HepG2 (cell line): ENCODE measurements around the gene FITM2. TPM values are rescaled to one million over a fixed set of nuclear protein-coding genes. Genes with fewer than 3 reads are reported as not detected.
A peak's percentile ranks its signal among the peaks of the same experiment; 100 is the strongest.

ENCODE experiments used
- ATF5 ChIP-seq: sonication (generic); formaldehyde crosslinking; IDR thresholded peaks from 2 replicates; pipeline ENCODE4 v1.4.0; 2020; ENCODE audit warnings: mild to moderate bottlenecking, low read depth, missing genetic modification reagents
- EEA1 ChIP-seq: sonication (generic); formaldehyde crosslinking; IDR thresholded peaks from 2 replicates; pipeline ENCODE4 v1.5.1; 2020; ENCODE audit warnings: mild to moderate bottlenecking, missing genetic modification reagents, borderline replicate concordance
- ELF1 ChIP-seq: sonication (generic); formaldehyde crosslinking; IDR thresholded peaks from 2 replicates; pipeline ENCODE4 v1.4.0; 2020; ENCODE audit warnings: missing genetic modification reagents
- EP300 ChIP-seq, 3 experiments: sonication (generic) in 1 of 3; formaldehyde crosslinking in 1 of 3; IDR thresholded peaks; 2 replicates each; pipeline versions ENCODE4 v1.5.1 to v1.6.1; 2011 to 2020; ENCODE audit warnings: low read depth in 2 of 3, low read length in 2 of 3, borderline replicate concordance in 1 of 3, improper control_type of control experiment in 1 of 3, mild to moderate bottlenecking in 1 of 3, missing genetic modification reagents in 1 of 3, moderate library complexity in 1 of 3
- GTF3A ChIP-seq: sonication (generic); formaldehyde crosslinking; conservative IDR thresholded peaks from 2 replicates; pipeline ENCODE4 v1.4.0; 2020; ENCODE audit warnings: mild to moderate bottlenecking, missing genetic modification reagents
- RELA ChIP-seq: sonication (generic); formaldehyde crosslinking; IDR thresholded peaks from 2 replicates; pipeline ENCODE4 v1.4.0; 2020; ENCODE audit warnings: missing genetic modification reagents
- SCMH1 ChIP-seq: sonication (generic); formaldehyde crosslinking; IDR thresholded peaks from 2 replicates; pipeline ENCODE4 v1.9.0; 2021; ENCODE audit warnings: missing genetic modification reagents, mild to moderate bottlenecking, borderline replicate concordance
- SOX5 ChIP-seq: IDR thresholded peaks from 2 replicates; pipeline ENCODE4 v1.6.1; 2016; ENCODE audit warnings: borderline replicate concordance
- SOX6 ChIP-seq, 2 experiments: fragments of 450-650 bp in 1 of 2; sonication (generic) in 1 of 2; formaldehyde crosslinking in 1 of 2; IDR thresholded peaks; 2 replicates each; pipeline versions ENCODE4 v1.4.0 to v1.6.1; 2017 to 2020; ENCODE audit warnings: antibody characterized with exemption in 1 of 2, mild to moderate bottlenecking in 1 of 2, missing genetic modification reagents in 1 of 2
- ZBTB7B ChIP-seq: sonication (generic); formaldehyde crosslinking; IDR thresholded peaks from 2 replicates; pipeline ENCODE4 v1.4.0; 2020; ENCODE audit warnings: missing genetic modification reagents
- ZFAT ChIP-seq: sonication (generic); formaldehyde crosslinking; conservative IDR thresholded peaks from 2 replicates; pipeline ENCODE4 v1.8.1; 2023; ENCODE audit warnings: missing genetic modification reagents, inconsistent platforms
- ZNF329 ChIP-seq: sonication (generic); formaldehyde crosslinking; IDR thresholded peaks from 2 replicates; pipeline ENCODE4 v1.9.0; 2021; ENCODE audit warnings: low read depth, mild to moderate bottlenecking, missing genetic modification reagents
- ZNF335 ChIP-seq: sonication (generic); formaldehyde crosslinking; IDR thresholded peaks from 2 replicates; pipeline ENCODE4 v1.4.0; 2020; ENCODE audit warnings: missing genetic modification reagents
- ZNF572 ChIP-seq: sonication (generic); formaldehyde crosslinking; IDR thresholded peaks from 2 replicates; pipeline ENCODE4 v1.5.1; 2020; ENCODE audit warnings: mild to moderate bottlenecking, missing genetic modification reagents
- ZNF619 ChIP-seq: sonication (generic); formaldehyde crosslinking; IDR thresholded peaks from 2 replicates; pipeline ENCODE4 v1.4.0; 2020; ENCODE audit warnings: mild to moderate bottlenecking, missing genetic modification reagents
- ZNF749 ChIP-seq: sonication (generic); formaldehyde crosslinking; IDR thresholded peaks from 2 replicates; pipeline ENCODE4 v1.8.0; 2022; ENCODE audit warnings: mild to moderate bottlenecking, missing genetic modification reagents, moderate library complexity, borderline replicate concordance
- polyA plus RNA-seq, 8 experiments: library from polyadenylated mRNA; depleted of rRNA in 3 of 8; stranded (reverse) in 7 of 8; unstranded in 1 of 8; fragments of >200 nt; fragmentation: Illumina TruSeq in 4 of 8; extraction: Trizol in 4 of 8; gene quantifications; 2 replicates each; pipeline versions ENCODE4 v1.2.1 to v1.2.3, GENCODE V29; 2011 to 2016; ENCODE audit warnings: low read depth in 4 of 8, missing spikeins in 1 of 8, mixed read lengths in 1 of 8; ENCODE audit not compliant: insufficient read depth in 1 of 8
- total RNA-seq, 5 experiments: library from RNA; depleted of rRNA; stranded (reverse); fragments of >200 nt; fragmentation: Illumina TruSeq; extraction: Trizol; gene quantifications; 2 replicates each; pipeline ENCODE4 v1.2.3, GENCODE V29; 2016; ENCODE audit warnings: low read depth in 1 of 5
- TF ChIP-seq, protein P1 (sequence below): sonication (generic); formaldehyde crosslinking; IDR thresholded peaks from 2 replicates; pipeline ENCODE4 v1.4.0; 2020; ENCODE audit warnings: missing genetic modification reagents, borderline replicate concordance
- TF ChIP-seq, protein P2 (sequence below): sonication (generic); formaldehyde crosslinking; IDR thresholded peaks from 2 replicates; pipeline ENCODE4 v1.4.0; 2020; ENCODE audit warnings: missing genetic modification reagents
- TF ChIP-seq, protein P3 (sequence below): sonication (generic); formaldehyde crosslinking; IDR thresholded peaks from 2 replicates; pipeline ENCODE4 v1.4.0; 2020; ENCODE audit warnings: missing genetic modification reagents, borderline replicate concordance

The FITM2 gene
- total and polyA plus RNA-seq, 2 of the 13 experiments (the other 11 are each of a cell fraction or from before 2014, with no cell fraction given) = 9.6 to 24.5 TPM

GRCh38 chr20:44302026-44302669 lies 8.9 kb downstream of the FITM2 start (continued):
- TF ChIP-seq ZFAT (CRISPR knock-in tag) = no peak
- TF ChIP-seq, protein P1, sequence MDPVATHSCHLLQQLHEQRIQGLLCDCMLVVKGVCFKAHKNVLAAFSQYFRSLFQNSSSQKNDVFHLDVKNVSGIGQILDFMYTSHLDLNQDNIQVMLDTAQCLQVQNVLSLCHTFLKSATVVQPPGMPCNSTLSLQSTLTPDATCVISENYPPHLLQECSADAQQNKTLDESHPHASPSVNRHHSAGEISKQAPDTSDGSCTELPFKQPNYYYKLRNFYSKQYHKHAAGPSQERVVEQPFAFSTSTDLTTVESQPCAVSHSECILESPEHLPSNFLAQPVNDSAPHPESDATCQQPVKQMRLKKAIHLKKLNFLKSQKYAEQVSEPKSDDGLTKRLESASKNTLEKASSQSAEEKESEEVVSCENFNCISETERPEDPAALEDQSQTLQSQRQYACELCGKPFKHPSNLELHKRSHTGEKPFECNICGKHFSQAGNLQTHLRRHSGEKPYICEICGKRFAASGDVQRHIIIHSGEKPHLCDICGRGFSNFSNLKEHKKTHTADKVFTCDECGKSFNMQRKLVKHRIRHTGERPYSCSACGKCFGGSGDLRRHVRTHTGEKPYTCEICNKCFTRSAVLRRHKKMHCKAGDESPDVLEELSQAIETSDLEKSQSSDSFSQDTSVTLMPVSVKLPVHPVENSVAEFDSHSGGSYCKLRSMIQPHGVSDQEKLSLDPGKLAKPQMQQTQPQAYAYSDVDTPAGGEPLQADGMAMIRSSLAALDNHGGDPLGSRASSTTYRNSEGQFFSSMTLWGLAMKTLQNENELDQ (CRISPR knock-in tag) = peak; percentile 61; the same call in 1 of the 2 replicates
- peak; percentile 60; the same call in 1 of the 2 replicates for TF ChIP-seq ATF5
- TF ChIP-seq ZNF335 (CRISPR knock-in tag) = peak; percentile 87; the same call in 1 of the 2 replicates
- TF ChIP-seq RELA = no peak
- no peak for TF ChIP-seq ZNF329
- TF ChIP-seq, protein P2, sequence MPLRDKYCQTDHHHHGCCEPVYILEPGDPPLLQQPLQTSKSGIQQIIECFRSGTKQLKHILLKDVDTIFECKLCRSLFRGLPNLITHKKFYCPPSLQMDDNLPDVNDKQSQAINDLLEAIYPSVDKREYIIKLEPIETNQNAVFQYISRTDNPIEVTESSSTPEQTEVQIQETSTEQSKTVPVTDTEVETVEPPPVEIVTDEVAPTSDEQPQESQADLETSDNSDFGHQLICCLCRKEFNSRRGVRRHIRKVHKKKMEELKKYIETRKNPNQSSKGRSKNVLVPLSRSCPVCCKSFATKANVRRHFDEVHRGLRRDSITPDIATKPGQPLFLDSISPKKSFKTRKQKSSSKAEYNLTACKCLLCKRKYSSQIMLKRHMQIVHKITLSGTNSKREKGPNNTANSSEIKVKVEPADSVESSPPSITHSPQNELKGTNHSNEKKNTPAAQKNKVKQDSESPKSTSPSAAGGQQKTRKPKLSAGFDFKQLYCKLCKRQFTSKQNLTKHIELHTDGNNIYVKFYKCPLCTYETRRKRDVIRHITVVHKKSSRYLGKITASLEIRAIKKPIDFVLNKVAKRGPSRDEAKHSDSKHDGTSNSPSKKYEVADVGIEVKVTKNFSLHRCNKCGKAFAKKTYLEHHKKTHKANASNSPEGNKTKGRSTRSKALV = no peak
- peak; percentile 96 for TF ChIP-seq ZNF619 (CRISPR knock-in tag)
- TF ChIP-seq ZBTB7B (CRISPR knock-in tag) = peak; percentile 92
- no peak; the same call in 1 of the 2 replicates for TF ChIP-seq ZNF749 (CRISPR knock-in tag)
- TF ChIP-seq SCMH1 (CRISPR knock-in tag) = no peak
- no peak; the same call in 1 of the 2 replicates for TF ChIP-seq EEA1 (CRISPR knock-in tag)
- TF ChIP-seq, protein P3, sequence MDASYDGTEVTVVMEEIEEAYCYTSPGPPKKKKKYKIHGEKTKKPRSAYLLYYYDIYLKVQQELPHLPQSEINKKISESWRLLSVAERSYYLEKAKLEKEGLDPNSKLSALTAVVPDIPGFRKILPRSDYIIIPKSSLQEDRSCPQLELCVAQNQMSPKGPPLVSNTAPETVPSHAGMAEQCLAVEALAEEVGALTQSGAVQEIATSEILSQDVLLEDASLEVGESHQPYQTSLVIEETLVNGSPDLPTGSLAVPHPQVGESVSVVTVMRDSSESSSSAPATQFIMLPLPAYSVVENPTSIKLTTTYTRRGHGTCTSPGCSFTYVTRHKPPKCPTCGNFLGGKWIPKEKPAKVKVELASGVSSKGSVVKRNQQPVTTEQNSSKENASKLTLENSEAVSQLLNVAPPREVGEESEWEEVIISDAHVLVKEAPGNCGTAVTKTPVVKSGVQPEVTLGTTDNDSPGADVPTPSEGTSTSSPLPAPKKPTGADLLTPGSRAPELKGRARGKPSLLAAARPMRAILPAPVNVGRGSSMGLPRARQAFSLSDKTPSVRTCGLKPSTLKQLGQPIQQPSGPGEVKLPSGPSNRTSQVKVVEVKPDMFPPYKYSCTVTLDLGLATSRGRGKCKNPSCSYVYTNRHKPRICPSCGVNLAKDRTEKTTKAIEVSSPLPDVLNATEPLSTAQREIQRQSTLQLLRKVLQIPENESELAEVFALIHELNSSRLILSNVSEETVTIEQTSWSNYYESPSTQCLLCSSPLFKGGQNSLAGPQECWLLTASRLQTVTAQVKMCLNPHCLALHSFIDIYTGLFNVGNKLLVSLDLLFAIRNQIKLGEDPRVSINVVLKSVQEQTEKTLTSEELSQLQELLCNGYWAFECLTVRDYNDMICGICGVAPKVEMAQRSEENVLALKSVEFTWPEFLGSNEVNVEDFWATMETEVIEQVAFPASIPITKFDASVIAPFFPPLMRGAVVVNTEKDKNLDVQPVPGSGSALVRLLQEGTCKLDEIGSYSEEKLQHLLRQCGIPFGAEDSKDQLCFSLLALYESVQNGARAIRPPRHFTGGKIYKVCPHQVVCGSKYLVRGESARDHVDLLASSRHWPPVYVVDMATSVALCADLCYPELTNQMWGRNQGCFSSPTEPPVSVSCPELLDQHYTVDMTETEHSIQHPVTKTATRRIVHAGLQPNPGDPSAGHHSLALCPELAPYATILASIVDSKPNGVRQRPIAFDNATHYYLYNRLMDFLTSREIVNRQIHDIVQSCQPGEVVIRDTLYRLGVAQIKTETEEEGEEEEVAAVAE (CRISPR knock-in tag) = peak; percentile 69; the same call in 1 of the 2 replicates
- 0 out of 2 replicates have a peak, but pooled peaks have one; percentile 79 for TF ChIP-seq GTF3A (CRISPR knock-in tag)
- no peak for TF ChIP-seq ZNF572 (CRISPR knock-in tag)
- peak; percentile 86 for TF ChIP-seq SOX5 (CRISPR knock-in tag)
- no peak for TF ChIP-seq SOX6 (IDR thresholded peaks at IDR 0.05)
- peak; percentile 92 for TF ChIP-seq SOX6 (CRISPR knock-in tag; IDR thresholded peaks at IDR 0.05)
- TF ChIP-seq ELF1 (CRISPR knock-in tag) = peak; percentile 83
- TF ChIP-seq EP300 (IDR thresholded peaks at IDR 0.05; ENCODE audit: low read depth in 2 of 2, low read length in 2 of 2) = peak; percentile 75 to 84
- TF ChIP-seq EP300 (CRISPR knock-in tag; IDR thresholded peaks at IDR 0.05; ENCODE audit: borderline replicate concordance) = peak; percentile 82
